Bronchial epithelial cell (primary cell): Measurements from ENCODE around the gene DOK7. TPM values are rescaled to one million over a fixed set of nuclear protein-coding genes. Genes with fewer than 3 reads are reported as not detected.

Experiments
- DNase-seq: peaks from one replicate; pipeline ENCODE4 v3.0.0-alpha.2; 2010; ENCODE audit warnings: low read depth
- FAIRE-seq: peaks from 2 replicates; lab custom pipeline; 2011; peaks lifted over from hg19 to GRCh38; lab: Jason Lieb, UNC
- H3K27me3 ChIP-seq: 2 replicates; pipeline ENCODE4 v1.5.1; 2011; ENCODE audit warnings: low read length; ENCODE audit not compliant: control insufficient read depth, insufficient read depth
- H3K36me3 ChIP-seq: 2 replicates; pipeline ENCODE4 v1.5.1; 2011; ENCODE audit warnings: low read length; ENCODE audit not compliant: control insufficient read depth, insufficient read depth
- H3K4me3 ChIP-seq: 2 replicates; pipeline ENCODE4 v1.5.1; 2011; ENCODE audit warnings: mild to moderate bottlenecking, low read depth, low read length, control low read depth
- CTCF ChIP-seq: IDR thresholded peaks from 2 replicates; pipeline ENCODE4 v1.5.1; 2011; ENCODE audit warnings: mild to moderate bottlenecking, moderate library complexity, low read length, control low read depth, inconsistent platforms; ENCODE audit not compliant: insufficient read depth, severe bottlenecking
- total RNA-seq: library from RNA; depleted of rRNA; stranded (reverse); fragments of >200 nt; gene quantifications from 2 replicates; pipeline ENCODE4 v1.2.1, GENCODE V29; 2014

DOK7 gene
- total RNA-seq, 1 donor from 2014 or later: 4.2 TPM

- peaks cover 54% of the 10 kb centered on the region for H3K36me3 ChIP-seq
- no peak for TF ChIP-seq CTCF
- H3K27me3 ChIP-seq: no peaks in the 10 kb centered on the region
- no peak for DNase-seq
- no peak overlapping the region for H3K4me3 ChIP-seq
- FAIRE-seq: no peak
These were observed 38.5 kb upstream of the DOK7 start for GRCh38 chr4:3424522-3425095.

- FAIRE-seq: no peak
- no peak for DNase-seq
- no peak for TF ChIP-seq CTCF
- Histone ChIP-seq H3K4me3 (no peak overlapping the region), H3K27me3 (no peaks in the 10 kb centered on the region), H3K36me3 (peaks cover 49% of the 10 kb centered on the region)
These were observed 36.5 kb upstream of the DOK7 start for GRCh38 chr4:3426465-3427133.

- no peak for TF ChIP-seq CTCF
- H3K4me3 ChIP-seq: no peak overlapping the region
- no peaks in the 10 kb centered on the region for H3K27me3 ChIP-seq
- FAIRE-seq (no peak), DNase-seq (no peak)
- peaks cover 47% of the 10 kb centered on the region for H3K36me3 ChIP-seq
These were observed 36.0 kb upstream of the DOK7 start for GRCh38 chr4:3427134-3427476.

- FAIRE-seq: no peak
- Histone ChIP-seq H3K4me3 (no peak overlapping the region), H3K36me3 (peaks cover 40% of the 10 kb centered on the region), H3K27me3 (no peaks in the 10 kb centered on the region)
- TF ChIP-seq CTCF: no peak
- no peak for DNase-seq
These were observed 35.2 kb upstream of the DOK7 start for GRCh38 chr4:3427706-3428446.

- no peak for TF ChIP-seq CTCF
- peaks cover 30% of the 10 kb centered on the region for H3K36me3 ChIP-seq
- FAIRE-seq (no peak), DNase-seq (no peak)
- no peak overlapping the region for H3K4me3 ChIP-seq
- no peaks in the 10 kb centered on the region for H3K27me3 ChIP-seq
These were observed 33.5 kb upstream of the DOK7 start for GRCh38 chr4:3429651-3430050.
